H1 (cell line): ENCODE measurements around the gene PNPLA1. TPM values are rescaled to one million over a fixed set of nuclear protein-coding genes. Genes with fewer than 3 reads are reported as not detected.

ENCODE experiments used
- CTCF ChIA-PET: fragments of 300-600 bp; sonication (Branson Sonifier 250); formaldehyde crosslinking; loops from one replicate; lab custom pipeline; 2021; ENCODE audit not compliant: partially characterized antibody; lab: Charles Lee
- POLR2A ChIA-PET: fragments of 300-600 bp; sonication (Branson Sonifier 250); formaldehyde crosslinking; loops from one replicate; lab custom pipeline; 2021; ENCODE audit warnings: inconsistent platforms; ENCODE audit not compliant: partially characterized antibody; lab: Charles Lee
- DNase-seq, 2 experiments: peaks; one replicate each; pipeline versions ENCODE4 v3.0.0 to v3.0.0-alpha.2; 2010 to 2022; ENCODE audit warnings: low spot score in 2 of 2, low read depth in 1 of 2, mixed read lengths in 1 of 2
- FAIRE-seq: peaks from 2 replicates; lab custom pipeline; 2011; peaks lifted over from hg19 to GRCh38; lab: Jason Lieb, UNC
- H2AFZ ChIP-seq: 2 replicates; pipeline ENCODE4 v1.8.1; 2012; ENCODE audit warnings: low read length, inconsistent platforms
- H2AK5ac ChIP-seq: 2 replicates; pipeline ENCODE4 v1.6.1; 2013; ENCODE audit warnings: low read depth, low read length
- H2BK120ac ChIP-seq: replicated peaks from 2 replicates; pipeline ENCODE3; 2013; ENCODE audit warnings: low read depth, low read length, inconsistent platforms
- H2BK12ac ChIP-seq: 2 replicates; pipeline ENCODE4 v1.6.1; 2013; ENCODE audit warnings: low read depth, low read length
- H2BK15ac ChIP-seq: 2 replicates; pipeline ENCODE4 v1.6.1; 2013; ENCODE audit warnings: low read length
- H2BK20ac ChIP-seq: 2 replicates; pipeline ENCODE4 v1.6.1; 2013; ENCODE audit warnings: low read length
- H2BK5ac ChIP-seq: 2 replicates; pipeline ENCODE4 v1.6.1; 2013; ENCODE audit warnings: low read depth, low read length
- H3K14ac ChIP-seq: 2 replicates; pipeline ENCODE4 v1.6.1; 2013; ENCODE audit warnings: inconsistent platforms; ENCODE audit not compliant: insufficient read length
- H3K18ac ChIP-seq: 2 replicates; pipeline ENCODE4 v1.6.1; 2013; ENCODE audit warnings: low read length; ENCODE audit errors: extremely low read depth
- H3K23ac ChIP-seq: 2 replicates; pipeline ENCODE4 v1.6.1; 2013; ENCODE audit warnings: inconsistent platforms; ENCODE audit not compliant: insufficient read length
- H3K23me2 ChIP-seq: 2 replicates; pipeline ENCODE4 v1.6.1; 2013; ENCODE audit warnings: low read depth, low read length
- H3K27ac ChIP-seq: 2 replicates; pipeline ENCODE4 v1.6.1; 2011; ENCODE audit warnings: low read depth, low read length, inconsistent platforms
- H3K27me3 ChIP-seq, 4 experiments: replicated peaks in 1 of 4; 1 replicate in 1 of 4; 2 replicates in 3 of 4; pipeline versions ENCODE4 v1.6.1 to v1.8.1; 2011 to 2013; ENCODE audit warnings: low read length in 3 of 4, mild to moderate bottlenecking in 3 of 4, inconsistent platforms in 2 of 4, mixed read lengths in 2 of 4, moderate library complexity in 1 of 4; ENCODE audit not compliant: control insufficient read depth in 3 of 4, insufficient read depth in 3 of 4; ENCODE audit errors: extremely low read depth in 1 of 4
- H3K36me3 ChIP-seq, 4 experiments: 2 replicates each; pipeline versions ENCODE4 v1.6.1 to v1.8.1; 2011 to 2013; ENCODE audit warnings: mild to moderate bottlenecking in 4 of 4, low read length in 3 of 4, moderate library complexity in 2 of 4, control low read depth in 1 of 4, inconsistent platforms in 1 of 4; ENCODE audit not compliant: insufficient read depth in 4 of 4, control insufficient read depth in 2 of 4
- H3K4ac ChIP-seq: replicated peaks from 2 replicates; pipeline ENCODE3; 2013; ENCODE audit warnings: low read length, low read depth, mixed read lengths, inconsistent platforms; ENCODE audit not compliant: insufficient read length
- H3K4me1 ChIP-seq, 4 experiments: replicated peaks in 1 of 4; 1 replicate in 1 of 4; 2 replicates in 3 of 4; pipeline versions ENCODE4 v1.6.1 to v1.8.1; 2011 to 2013; ENCODE audit warnings: low read length in 3 of 4, inconsistent platforms in 2 of 4, mixed read lengths in 1 of 4; ENCODE audit not compliant: insufficient read depth in 4 of 4, control insufficient read depth in 3 of 4
- H3K4me2 ChIP-seq, 2 experiments: 2 replicates each; pipeline versions ENCODE4 v1.6.1 to v1.8.1; 2011 to 2013; ENCODE audit warnings: low read depth in 2 of 2, low read length in 2 of 2, control low read depth in 1 of 2, inconsistent platforms in 1 of 2, mild to moderate bottlenecking in 1 of 2; ENCODE audit not compliant: insufficient read depth in 1 of 2
- H3K4me3 ChIP-seq, 4 experiments: fragments of 200-600, 300-600 bp in 1 of 4; sonication (generic), shearing (Covaris generic), sonication (Bioruptor Twin) in 1 of 4; 2 replicates each; pipeline versions ENCODE4 v1.5.1 to v1.8.1; 2011 to 2016; ENCODE audit warnings: low read length in 4 of 4, low read depth in 3 of 4, control low read depth in 2 of 4, inconsistent platforms in 2 of 4, mild to moderate bottlenecking in 2 of 4, mixed read lengths in 1 of 4, moderate library complexity in 1 of 4; ENCODE audit not compliant: insufficient read depth in 2 of 4; ENCODE audit errors: extremely low read depth in 1 of 4
- H3K56ac ChIP-seq: replicated peaks from 2 replicates; pipeline ENCODE3; 2013; ENCODE audit warnings: low read depth, mild to moderate bottlenecking, mixed read lengths, low read length, inconsistent platforms; ENCODE audit not compliant: insufficient read length
- H3K79me1 ChIP-seq: 2 replicates; pipeline ENCODE4 v1.6.1; 2013; ENCODE audit warnings: low read depth, low read length, control low read depth
- H3K79me2 ChIP-seq, 2 experiments: 2 replicates each; pipeline versions ENCODE4 v1.6.1 to v1.8.1; 2012 to 2013; ENCODE audit warnings: low read length in 2 of 2, mild to moderate bottlenecking in 2 of 2, inconsistent platforms in 1 of 2; ENCODE audit not compliant: insufficient read depth in 2 of 2, control insufficient read depth in 1 of 2
- H3K9ac ChIP-seq, 4 experiments: replicated peaks in 1 of 4; 1 replicate in 1 of 4; 2 replicates in 3 of 4; pipeline versions ENCODE4 v1.6.1 to v1.8.1; 2011 to 2013; ENCODE audit warnings: low read depth in 3 of 4, low read length in 3 of 4, control low read depth in 2 of 4, mild to moderate bottlenecking in 2 of 4, moderate library complexity in 2 of 4, inconsistent platforms in 1 of 4; ENCODE audit errors: extremely low read depth in 1 of 4
- H3K9me3 ChIP-seq, 2 experiments: 2 replicates each; pipeline versions ENCODE4 v1.6.1 to v1.8.1; 2012 to 2013; ENCODE audit warnings: mild to moderate bottlenecking in 2 of 2, moderate library complexity in 2 of 2, control low read depth in 1 of 2, inconsistent platforms in 1 of 2, low read depth in 1 of 2, low read length in 1 of 2, mixed read lengths in 1 of 2; ENCODE audit not compliant: insufficient read depth in 2 of 2
- H4K20me1 ChIP-seq, 2 experiments: replicated peaks in 1 of 2; 2 replicates each; pipeline versions ENCODE3 to v1.8.1; 2011 to 2013; ENCODE audit warnings: inconsistent platforms in 2 of 2, low read length in 2 of 2, mild to moderate bottlenecking in 1 of 2; ENCODE audit not compliant: insufficient read depth in 2 of 2, control insufficient read depth in 1 of 2
- H4K5ac ChIP-seq: 2 replicates; pipeline ENCODE4 v1.6.1; 2013; ENCODE audit warnings: low read length, low read depth, mixed read lengths, inconsistent platforms; ENCODE audit not compliant: insufficient read length
- H4K8ac ChIP-seq: 2 replicates; pipeline ENCODE4 v1.8.0; 2013; ENCODE audit warnings: mild to moderate bottlenecking, moderate library complexity, low read length, inconsistent platforms; ENCODE audit not compliant: insufficient read depth; ENCODE audit errors: extremely low read depth
- H4K91ac ChIP-seq: replicated peaks from 2 replicates; pipeline ENCODE3; 2013; ENCODE audit warnings: low read length, mixed read lengths, inconsistent platforms; ENCODE audit not compliant: insufficient read length
- WGBS, 2 experiments: shearing (Covaris generic) in 1 of 2; methylation state at CpG; one replicate each; pipeline versions ENCODE4 v1.1.6 to v1.1.7; 2013 to 2015; ENCODE audit warnings: low lambda C conversion rate in 2 of 2, mixed read lengths in 2 of 2, inconsistent platforms in 1 of 2, low coverage in 1 of 2, missing lambda C conversion rate in 1 of 2; ENCODE audit not compliant: insufficient replicate concordance in 2 of 2, insufficient coverage in 1 of 2, insufficient read length in 1 of 2; ENCODE audit errors: extremely low coverage in 1 of 2, missing lambda C conversion rate in 1 of 2; 5-methylcytosine and 5-hydroxymethylcytosine counted together
- polyA plus RNA-seq, 7 experiments: library from polyadenylated mRNA; depleted of rRNA in 3 of 7; stranded (reverse) in 5 of 7; unstranded in 2 of 7; fragments of >200 nt in 5 of 7; fragments of 200-250 nt in 2 of 7; gene quantifications; 1 replicate in 5 of 7; 2 replicates in 1 of 7; 4 replicates in 1 of 7; pipeline versions ENCODE4 v1.2.1 to v1.2.3, GENCODE V29; 2011 to 2013; ENCODE audit warnings: missing spikeins in 2 of 7, mixed read lengths in 2 of 7
- total RNA-seq: library from RNA; stranded (reverse); fragmentation: NEBNext Ultra II Directional; extraction: Animal tissue kit (Norgen Biotek cat#: 25700); gene quantifications from 2 replicates; pipeline ENCODE4 v1.2.1, GENCODE V29; 2021

Gene PNPLA1
- total and polyA plus RNA-seq, 2 of the 8 experiments (the other 6 are each of a cell fraction or from before 2014, with no cell fraction given): not detected

DNA sequence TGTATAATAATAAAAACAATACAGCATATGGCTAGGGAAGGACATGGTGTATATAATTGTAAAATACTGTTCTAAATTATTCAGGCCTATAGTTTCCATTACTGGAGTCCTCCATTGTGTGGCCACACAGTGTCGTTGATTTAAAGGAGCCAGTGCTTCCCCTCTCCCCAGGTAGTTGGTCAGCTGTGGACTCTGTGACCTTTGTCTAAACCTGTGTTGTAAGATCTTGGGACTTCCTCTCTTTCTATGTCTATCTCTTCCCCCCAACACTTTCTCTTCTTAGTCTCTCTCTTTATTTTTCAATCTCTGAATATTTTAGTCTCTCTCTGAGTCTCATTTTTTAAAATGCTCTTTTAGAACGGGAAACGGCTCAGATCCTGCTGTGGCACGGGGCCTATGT lies 37.7 kb upstream of the PNPLA1 start:
- Histone ChIP-seq H3K4me3 (no peak overlapping the region), H2BK20ac (no peak overlapping the region), H2BK12ac (no peak overlapping the region), H3K4me2 (no peak overlapping the region), H3K27ac (no peak overlapping the region), H3K56ac (no peak overlapping the region), H3K79me2 (no peaks in the 10 kb centered on the region), H3K14ac (no peak overlapping the region), H3K4ac (no peak overlapping the region), H4K8ac (no peak overlapping the region), H3K27me3 (no peaks in the 10 kb centered on the region), H3K23ac (no peak overlapping the region), H3K9ac (no peak overlapping the region), H4K91ac (no peak overlapping the region), H3K9me3 (no peaks in the 10 kb centered on the region), H2AK5ac (no peak overlapping the region), H4K20me1 (no peaks in the 10 kb centered on the region), H2BK120ac (no peak overlapping the region), H4K5ac (no peak overlapping the region), H3K79me1 (no peaks in the 10 kb centered on the region), H2BK5ac (no peak overlapping the region), H3K18ac (no peak overlapping the region), H2AFZ (no peak overlapping the region), H3K36me3 (peaks cover 7 to 29% (median 18%) of the 10 kb centered on the region in 4 experiments; a peak in 6 of 8 replicates), H2BK15ac (no peak overlapping the region), H3K4me1 (no peaks in the 10 kb centered on the region; a peak in 1 of 7 replicates), H3K23me2 (no peaks in the 10 kb centered on the region)
- CTCF ChIA-PET: no interaction called here
- DNase-seq (no peak), FAIRE-seq (no peak)
- POLR2A ChIA-PET: interaction anchor here (1.0 kb wide), 1 partner anchor 44 kb away, joined by 3 read pairs; no protein-coding TSS in a partner anchor
- 90% methylated on average over 4 of the region's 4 CpGs; no CpG with 5 or more reads in 1 of the 2 experiments for WGBS, 2 experiments
